BLaER1 treated with 17β-estradiol and CSF1 and Interleukin-3, amounts not matched to agents 10 nM and 100 nM (cell line): ENCODE measurements around the gene PRRX1.

Source experiments
- H3K27ac ChIP-seq, 11 experiments: shearing (Covaris generic); formaldehyde crosslinking; 2 replicates each; pipeline ENCODE4 v1.8.1; 2022
- H3K27me3 ChIP-seq, 11 experiments: shearing (Covaris generic); formaldehyde crosslinking; 2 replicates each; pipeline ENCODE4 v1.8.1; 2022
- H3K36me3 ChIP-seq, 11 experiments: shearing (Covaris generic); formaldehyde crosslinking; 2 replicates each; pipeline ENCODE4 v1.8.1; 2022
- H3K4me1 ChIP-seq, 10 experiments: shearing (Covaris generic); formaldehyde crosslinking; 2 replicates each; pipeline ENCODE4 v1.8.1; 2022
- H3K4me2 ChIP-seq, 11 experiments: shearing (Covaris generic); formaldehyde crosslinking; 2 replicates each; pipeline ENCODE4 v1.8.1; 2022
- H3K4me3 ChIP-seq, 10 experiments: shearing (Covaris generic); formaldehyde crosslinking; 2 replicates each; pipeline ENCODE4 v1.8.1; 2022
- H3K9ac ChIP-seq, 11 experiments: shearing (Covaris generic); formaldehyde crosslinking; 2 replicates each; pipeline ENCODE4 v1.8.1; 2022
- H3K9me3 ChIP-seq, 11 experiments: shearing (Covaris generic); formaldehyde crosslinking; replicated peaks in 1 of 11; 2 replicates each; pipeline ENCODE4 v1.8.1; 2022
- H4K20me1 ChIP-seq, 11 experiments: shearing (Covaris generic); formaldehyde crosslinking; 2 replicates each; pipeline ENCODE4 v1.8.1; 2022
- Cebpa-rat ChIP-seq, 11 experiments: shearing (Covaris generic); IDR thresholded peaks; 2 replicates each; pipeline ENCODE4 v1.8.1; 2022

Gene PRRX1

DNA sequence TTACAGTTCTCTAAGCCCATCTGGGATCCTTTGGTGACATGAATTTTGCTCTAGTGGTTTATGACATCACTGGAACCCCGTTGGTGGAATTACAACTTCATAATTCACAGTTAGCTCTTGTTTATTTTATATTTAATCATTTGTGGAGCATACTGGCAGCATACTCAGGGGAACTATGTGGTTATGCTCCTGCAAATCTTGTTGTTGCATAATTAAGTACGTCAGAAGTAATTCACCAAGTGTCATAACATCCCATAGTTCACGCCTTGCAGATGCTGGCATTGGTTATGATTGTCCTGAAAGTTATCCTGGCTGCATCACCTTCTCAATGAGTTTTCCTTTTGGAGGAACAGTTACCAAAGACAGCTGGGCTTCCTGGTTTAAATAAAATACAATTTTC, 16.5 kb downstream of the PRRX1 start:
- H3K9ac ChIP-seq: no peak overlapping the region
- no peak for TF ChIP-seq Cebpa-rat (IDR thresholded peaks at IDR 0.05)
- no peaks in the 10 kb centered on the region for H4K20me1 ChIP-seq

DNA sequence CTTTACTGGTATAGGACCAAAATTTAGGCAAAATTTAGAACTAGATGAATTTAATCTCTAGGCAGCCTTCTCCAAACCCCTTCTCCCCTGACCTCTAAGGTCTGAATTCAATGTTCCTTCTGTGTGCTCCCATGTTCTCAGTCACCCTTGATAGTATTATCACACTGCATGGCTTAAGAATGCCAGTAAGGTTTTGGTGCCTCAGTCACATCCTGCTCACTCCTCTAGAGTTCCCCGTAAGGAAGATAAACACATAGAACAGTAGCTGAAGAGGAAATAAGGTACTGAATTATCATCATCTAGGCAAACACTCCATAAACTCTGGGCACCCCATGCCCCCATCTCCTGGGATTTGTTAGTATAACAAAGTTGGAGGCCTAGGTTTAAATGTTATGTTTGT, 18.2 kb downstream of the PRRX1 start:
- Histone ChIP-seq H3K36me3 (no peaks in the 10 kb centered on the region), H3K9ac (no peak overlapping the region), H3K9me3 (no peaks in the 10 kb centered on the region), H3K4me3 (no peak overlapping the region), H3K4me1 (no peaks in the 10 kb centered on the region), H4K20me1 (0 out of 22 replicates have a peak, but pooled peaks cover 0 to 3% (median 0%) of the 10 kb centered on the region in 11 experiments), H3K27ac (no peak overlapping the region), H3K4me2 (no peak overlapping the region), H3K27me3 (no peaks in the 10 kb centered on the region)
- no peak for TF ChIP-seq Cebpa-rat (IDR thresholded peaks at IDR 0.05)

More for the DNA sequence above, 16.5 kb downstream of the PRRX1 start:
- Histone ChIP-seq H3K4me3 (no peak overlapping the region), H3K9me3 (no peaks in the 10 kb centered on the region), H3K27ac (no peak overlapping the region), H3K4me2 (no peak overlapping the region), H3K36me3 (no peaks in the 10 kb centered on the region), H3K27me3 (no peaks in the 10 kb centered on the region), H3K4me1 (no peaks in the 10 kb centered on the region)

DNA sequence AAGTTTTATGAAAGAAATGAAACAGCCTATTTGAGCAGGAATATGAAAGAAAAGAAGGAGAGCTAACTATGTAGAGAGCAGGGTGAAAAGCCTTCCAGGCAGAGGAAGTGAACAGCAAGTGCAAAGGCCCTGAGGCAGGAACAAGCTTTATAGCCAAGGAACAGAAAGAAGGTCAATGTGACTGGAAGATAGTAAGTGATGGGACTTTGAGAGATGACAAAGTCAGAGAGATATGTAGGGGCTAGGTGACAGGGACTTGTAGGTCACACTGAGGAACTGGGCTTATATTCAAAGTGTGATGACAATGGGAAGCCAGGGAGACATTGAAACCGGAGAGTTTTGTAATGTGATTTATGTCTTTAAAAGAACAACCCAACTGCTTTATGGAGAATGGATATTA, 18.9 kb downstream of the PRRX1 start:
- H3K36me3 ChIP-seq: no peaks in the 10 kb centered on the region
- no peak overlapping the region for H3K4me2 ChIP-seq
- H3K9me3 ChIP-seq: no peaks in the 10 kb centered on the region
- H4K20me1 ChIP-seq: 0 out of 22 replicates have a peak, but pooled peaks cover 0 to 3% (median 0%) of the 10 kb centered on the region in 11 experiments
- no peaks in the 10 kb centered on the region for H3K4me1 ChIP-seq
- no peaks in the 10 kb centered on the region for H3K27me3 ChIP-seq
- no peak overlapping the region for H3K27ac ChIP-seq
- H3K9ac ChIP-seq: no peak overlapping the region
- no peak overlapping the region for H3K4me3 ChIP-seq
- TF ChIP-seq Cebpa-rat (IDR thresholded peaks at IDR 0.05): no peak

DNA sequence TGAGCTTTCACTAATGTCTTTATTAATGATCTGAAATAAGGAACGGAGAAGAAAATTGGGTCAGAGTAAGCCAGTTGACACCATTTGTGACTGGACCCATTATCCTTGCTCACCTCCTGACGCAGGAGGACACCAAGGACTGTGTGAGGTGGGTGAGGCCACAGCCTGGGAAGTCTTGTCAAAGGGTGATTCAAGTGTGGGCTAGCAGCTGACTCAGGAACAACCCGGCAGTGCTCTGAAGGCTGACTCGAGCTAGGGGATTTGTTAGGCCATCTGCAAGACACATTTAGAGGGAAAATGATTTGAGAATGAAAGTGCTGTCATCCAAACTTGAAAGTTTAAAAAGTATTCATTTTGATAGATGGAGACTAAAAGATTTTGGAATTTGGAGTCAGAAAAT, 21.2 kb downstream of the PRRX1 start:
- TF ChIP-seq Cebpa-rat (IDR thresholded peaks at IDR 0.05): no peak
- H4K20me1 ChIP-seq: 0 out of 22 replicates have a peak, but pooled peaks cover 0 to 3% (median 0%) of the 10 kb centered on the region in 11 experiments
- no peak overlapping the region for H3K9ac ChIP-seq
- no peak overlapping the region for H3K4me3 ChIP-seq
- no peaks in the 10 kb centered on the region for H3K36me3 ChIP-seq
- H3K27ac ChIP-seq: no peak overlapping the region
- no peaks in the 10 kb centered on the region for H3K9me3 ChIP-seq
- no peaks in the 10 kb centered on the region for H3K27me3 ChIP-seq
- no peak overlapping the region for H3K4me2 ChIP-seq
- no peaks in the 10 kb centered on the region for H3K4me1 ChIP-seq

DNA sequence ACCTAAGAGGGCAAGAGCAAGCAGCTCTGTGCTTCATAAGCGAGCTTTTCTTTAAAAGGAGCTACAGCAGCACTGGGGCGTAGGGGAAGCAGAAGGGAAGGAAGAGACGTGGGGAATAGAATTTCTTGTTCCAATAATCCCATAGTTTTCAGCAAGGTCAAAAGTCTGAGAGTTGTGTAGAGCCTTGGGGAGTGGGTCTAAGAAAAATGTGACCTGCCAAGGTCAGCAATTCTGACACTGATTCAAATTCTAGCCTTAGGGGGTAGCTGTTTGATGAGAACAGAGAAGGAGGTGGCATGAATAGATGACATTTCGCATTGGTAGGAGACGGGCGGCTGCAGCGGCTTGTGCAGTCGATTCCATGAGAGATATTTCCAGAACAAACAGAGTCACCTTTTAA, 22.4 kb downstream of the PRRX1 start:
- H3K4me3 ChIP-seq: no peak overlapping the region
- no peak overlapping the region for H3K4me2 ChIP-seq
- H4K20me1 ChIP-seq: 0 out of 22 replicates have a peak, but pooled peaks cover 0 to 3% (median 0%) of the 10 kb centered on the region in 11 experiments
- no peak overlapping the region for H3K9ac ChIP-seq
- H3K36me3 ChIP-seq: no peaks in the 10 kb centered on the region
- no peaks in the 10 kb centered on the region for H3K9me3 ChIP-seq
- no peaks in the 10 kb centered on the region for H3K27me3 ChIP-seq
- H3K4me1 ChIP-seq: no peaks in the 10 kb centered on the region
- H3K27ac ChIP-seq: no peak overlapping the region
- TF ChIP-seq Cebpa-rat (IDR thresholded peaks at IDR 0.05): no peak

DNA sequence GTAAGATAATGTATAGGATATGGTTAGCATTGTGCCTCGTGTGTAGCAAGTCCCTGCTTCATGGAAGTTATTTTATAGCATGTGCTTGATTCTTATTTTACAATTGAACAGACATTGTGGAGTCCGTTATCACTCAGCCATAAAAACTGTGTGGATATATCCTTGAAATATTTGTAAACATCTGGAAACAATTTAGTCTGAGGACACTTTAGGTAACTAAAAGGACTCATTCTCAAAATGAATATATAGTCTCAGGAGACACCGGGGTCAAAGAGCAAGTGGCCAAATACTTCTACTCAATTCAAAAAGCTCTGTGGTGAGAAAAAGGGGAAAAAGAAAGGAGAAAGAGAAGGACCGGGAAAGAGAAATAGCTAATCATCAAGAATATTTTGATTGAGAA, 23.7 kb downstream of the PRRX1 start:
- no peak overlapping the region for H3K4me2 ChIP-seq
- H3K9me3 ChIP-seq: no peaks in the 10 kb centered on the region
- no peak for TF ChIP-seq Cebpa-rat (IDR thresholded peaks at IDR 0.05)
- no peaks in the 10 kb centered on the region for H3K36me3 ChIP-seq
- H3K27me3 ChIP-seq: no peaks in the 10 kb centered on the region
- H3K9ac ChIP-seq: no peak overlapping the region
- no peak overlapping the region for H3K27ac ChIP-seq
- H3K4me1 ChIP-seq: no peaks in the 10 kb centered on the region
- no peak overlapping the region for H3K4me3 ChIP-seq
- 0 out of 22 replicates have a peak, but pooled peaks cover 0 to 3% (median 0%) of the 10 kb centered on the region in 11 experiments for H4K20me1 ChIP-seq

DNA sequence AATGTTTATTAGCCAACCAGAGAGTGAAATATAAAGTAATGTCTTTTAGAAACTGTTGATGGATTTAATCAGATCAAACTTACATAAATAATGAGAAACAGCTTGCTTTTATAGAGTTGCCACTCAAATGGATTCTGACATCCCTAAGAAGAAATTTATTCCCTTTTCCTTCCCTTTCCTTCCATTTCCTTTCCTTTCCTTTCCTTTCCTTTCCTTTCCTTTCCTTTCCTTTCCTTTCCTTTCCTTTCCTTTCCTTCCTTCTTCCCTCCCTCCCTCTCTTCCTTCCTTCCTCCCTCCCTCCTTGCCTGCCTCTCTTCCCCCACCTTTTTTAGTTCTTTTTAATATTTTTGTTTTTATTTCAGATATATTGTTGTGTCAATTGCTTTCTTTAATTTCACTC, 27.3 kb downstream of the PRRX1 start:
- no peaks in the 10 kb centered on the region for H3K36me3 ChIP-seq
- no peaks in the 10 kb centered on the region for H3K27me3 ChIP-seq
- no peak overlapping the region for H3K9ac ChIP-seq
- TF ChIP-seq Cebpa-rat (IDR thresholded peaks at IDR 0.05): no peak
- H4K20me1 ChIP-seq: 0 out of 22 replicates have a peak, but pooled peaks cover 0 to 3% (median 0%) of the 10 kb centered on the region in 11 experiments
- H3K4me2 ChIP-seq: no peak overlapping the region
- H3K27ac ChIP-seq: no peak overlapping the region
- H3K9me3 ChIP-seq: no peaks in the 10 kb centered on the region
- no peak overlapping the region for H3K4me3 ChIP-seq
- H3K4me1 ChIP-seq: peaks cover 0 to 32% (median 0%) of the 10 kb centered on the region in 10 experiments; a peak in 6 of 20 replicates

DNA sequence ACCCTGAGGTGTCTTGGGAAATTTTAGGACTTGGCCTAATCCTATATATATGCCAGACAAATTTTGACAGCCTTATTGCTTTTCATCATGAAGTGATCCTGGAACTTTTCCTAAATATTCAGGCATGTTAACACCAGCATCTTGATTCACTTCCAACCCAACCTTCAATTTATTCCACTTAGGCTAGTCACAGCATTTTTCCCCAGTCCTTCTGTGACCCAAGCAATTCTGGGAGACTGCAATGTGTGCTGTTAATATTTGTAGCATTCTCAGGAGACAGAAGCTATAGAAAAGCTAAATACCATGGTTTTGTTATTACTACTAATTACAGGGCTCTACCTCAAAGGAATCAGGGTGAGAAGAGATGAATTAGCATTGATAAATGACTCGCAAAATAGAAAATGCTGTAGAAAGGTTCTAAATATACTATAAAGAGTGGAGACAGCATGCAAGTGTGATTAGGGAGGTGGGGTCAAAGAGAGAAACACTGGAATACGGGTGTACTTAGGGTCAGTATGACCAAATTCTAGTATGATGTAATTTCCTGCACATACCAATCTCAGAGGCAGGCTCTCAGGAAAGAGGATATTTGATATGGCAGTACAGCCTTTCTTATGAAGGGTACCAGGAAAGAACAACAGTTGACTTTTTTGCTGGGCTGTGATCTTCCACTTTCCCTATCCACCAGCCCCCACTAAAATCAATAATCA, 29.1 kb downstream of the PRRX1 start:
- no peak overlapping the region for H3K27ac ChIP-seq
- no peaks in the 10 kb centered on the region for H4K20me1 ChIP-seq
- TF ChIP-seq Cebpa-rat (IDR thresholded peaks at IDR 0.05): no peak
- H3K9ac ChIP-seq: no peak overlapping the region
- H3K4me1 ChIP-seq: peaks cover 0 to 32% (median 0%) of the 10 kb centered on the region in 10 experiments; a peak in 6 of 20 replicates
- H3K36me3 ChIP-seq: no peaks in the 10 kb centered on the region
- peak overlapping the region in 2 of 11 experiments; percentile 58 to 64; a peak in 4 of 22 replicates for H3K4me2 ChIP-seq
- no peaks in the 10 kb centered on the region for H3K27me3 ChIP-seq
- no peak overlapping the region for H3K4me3 ChIP-seq
- no peaks in the 10 kb centered on the region for H3K9me3 ChIP-seq

DNA sequence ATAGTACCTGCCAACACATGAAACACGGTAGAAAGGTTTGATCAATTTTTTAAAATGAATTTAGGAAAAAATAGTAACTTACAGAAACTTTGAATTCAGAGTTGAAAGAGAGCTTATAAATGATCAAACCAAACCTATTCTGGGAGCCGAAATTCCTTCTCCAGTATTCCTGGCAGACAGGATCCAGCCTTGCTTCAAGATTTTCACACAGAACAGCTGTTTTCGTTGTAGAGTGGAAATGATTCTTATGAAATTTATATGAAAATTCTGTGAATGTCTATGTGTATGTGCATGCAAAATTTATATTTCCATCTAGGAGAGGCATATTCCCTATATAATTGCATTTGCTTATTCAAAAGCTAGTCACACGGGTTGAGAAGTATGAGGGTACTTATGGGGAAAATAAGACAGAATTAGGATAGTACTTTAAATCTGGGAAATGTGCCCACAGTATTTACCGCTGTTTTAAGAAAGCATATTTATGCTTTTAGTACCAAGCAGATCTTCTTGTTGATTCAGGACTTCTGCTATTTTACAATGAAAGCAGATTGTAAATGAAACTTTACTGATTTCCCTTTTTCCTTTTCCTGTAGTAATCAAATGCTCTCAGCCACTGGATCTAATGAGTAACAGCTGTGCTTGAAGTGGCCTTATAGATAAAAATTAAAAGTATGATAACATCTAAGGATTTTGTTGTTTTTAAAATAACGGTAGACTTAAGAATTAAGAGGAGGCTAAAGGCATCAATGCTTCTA, 30.4 kb downstream of the PRRX1 start:
- Histone ChIP-seq H3K4me2 (peak overlapping the region in 2 of 11 experiments; percentile 58 to 64; a peak in 4 of 22 replicates), H3K27ac (no peak overlapping the region)
- TF ChIP-seq Cebpa-rat (IDR thresholded peaks at IDR 0.05): no peak

More for the DNA sequence above, 30.4 kb downstream of the PRRX1 start:
- Histone ChIP-seq H3K9ac (no peak overlapping the region), H4K20me1 (no peaks in the 10 kb centered on the region), H3K36me3 (no peaks in the 10 kb centered on the region), H3K9me3 (no peaks in the 10 kb centered on the region), H3K27me3 (no peaks in the 10 kb centered on the region), H3K4me3 (no peak overlapping the region), H3K4me1 (peaks cover 0 to 32% (median 0%) of the 10 kb centered on the region in 10 experiments; a peak in 6 of 20 replicates)
